IMR-90 (cell line): ENCODE data around the gene CEL.

Experiments used
- CEBPB ChIP-seq: IDR thresholded peaks from 2 replicates; pipeline ENCODE4 v1.6.1; 2012; ENCODE audit warnings: low read depth, low read length, improper control_type of control experiment
- CHD1 ChIP-seq: IDR thresholded peaks from 2 replicates; pipeline ENCODE4 v1.6.1; 2012; ENCODE audit warnings: low read depth, low read length, improper control_type of control experiment
- MAFK ChIP-seq: IDR thresholded peaks from 2 replicates; pipeline ENCODE4 v1.6.1; 2012; ENCODE audit warnings: low read depth, low read length, improper control_type of control experiment
- MAZ ChIP-seq: IDR thresholded peaks from 2 replicates; pipeline ENCODE4 v1.6.1; 2012; ENCODE audit warnings: low read depth, mild to moderate bottlenecking, low read length, improper control_type of control experiment, moderate library complexity, borderline replicate concordance
- POLR2A ChIP-seq: IDR thresholded peaks from 2 replicates; pipeline ENCODE4 v1.6.1; 2012; ENCODE audit warnings: mild to moderate bottlenecking, low read depth, low read length
- RAD21 ChIP-seq: IDR thresholded peaks from 2 replicates; pipeline ENCODE4 v1.6.1; 2012; ENCODE audit warnings: low read length, improper control_type of control experiment
- RCOR1 ChIP-seq: IDR thresholded peaks from 2 replicates; pipeline ENCODE4 v1.6.1; 2012; ENCODE audit warnings: mild to moderate bottlenecking, low read length, improper control_type of control experiment; ENCODE audit not compliant: insufficient replicate concordance
- RFX5 ChIP-seq: IDR thresholded peaks from 2 replicates; pipeline ENCODE4 v1.8.0; 2012; ENCODE audit warnings: low read depth, mild to moderate bottlenecking, low read length, moderate library complexity
- SMC3 ChIP-seq: fragments of 150-350 bp; IDR thresholded peaks from 2 replicates; pipeline ENCODE4 v1.6.1; 2016; ENCODE audit warnings: low read depth, mild to moderate bottlenecking, antibody characterized with exemption, low read length, moderate library complexity
- TF ChIP-seq, protein P1 (sequence below): conservative IDR thresholded peaks from 2 replicates; pipeline ENCODE4 v1.5.1; 2012; ENCODE audit warnings: mild to moderate bottlenecking, low read depth, low read length, improper control_type of control experiment
- TF ChIP-seq, protein P2 (sequence below): fragments of 150-350 bp; IDR thresholded peaks from 2 replicates; pipeline ENCODE4 v1.6.1; 2016; ENCODE audit warnings: low read depth, mild to moderate bottlenecking, low read length, moderate library complexity, borderline replicate concordance

DNA sequence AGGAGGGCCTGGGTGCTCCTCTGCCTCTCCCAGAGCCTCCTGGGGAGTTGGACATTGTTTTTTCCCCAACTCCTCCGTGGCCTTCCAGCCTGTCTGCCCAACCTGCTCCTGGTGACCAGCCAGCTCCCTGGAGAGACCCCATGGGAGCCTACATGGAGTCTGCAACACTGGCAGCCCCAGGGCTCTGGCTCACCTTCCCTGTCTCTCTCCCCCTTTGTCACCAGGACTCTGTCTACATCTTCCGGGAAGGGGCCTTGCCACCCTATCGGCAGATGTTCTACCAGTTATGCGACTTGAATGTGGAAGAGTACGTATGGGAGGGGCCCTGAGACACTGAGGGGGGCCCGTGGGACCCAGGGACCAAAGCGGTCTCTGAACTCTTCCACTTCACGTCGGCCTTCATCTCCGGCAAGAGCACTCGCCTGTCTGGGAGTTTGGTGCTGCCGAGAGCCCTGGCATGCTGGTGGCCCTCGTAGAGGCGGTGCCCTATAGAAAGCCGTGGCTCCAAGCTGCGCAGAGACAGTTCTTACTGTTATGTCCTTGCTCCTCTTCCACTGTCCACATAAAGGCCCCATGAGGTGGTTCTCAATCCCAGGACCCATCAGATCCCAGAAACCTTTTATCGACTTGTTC lies 5.9 kb upstream of the CEL start:
- TF ChIP-seq MAFK (no peak), POLR2A (no peak), RCOR1 (no peak), CEBPB (no peak), SMC3 (no peak), MAZ (no peak), RAD21 (no peak), CHD1 (no peak), RFX5 (no peak)
- TF ChIP-seq, protein P1, sequence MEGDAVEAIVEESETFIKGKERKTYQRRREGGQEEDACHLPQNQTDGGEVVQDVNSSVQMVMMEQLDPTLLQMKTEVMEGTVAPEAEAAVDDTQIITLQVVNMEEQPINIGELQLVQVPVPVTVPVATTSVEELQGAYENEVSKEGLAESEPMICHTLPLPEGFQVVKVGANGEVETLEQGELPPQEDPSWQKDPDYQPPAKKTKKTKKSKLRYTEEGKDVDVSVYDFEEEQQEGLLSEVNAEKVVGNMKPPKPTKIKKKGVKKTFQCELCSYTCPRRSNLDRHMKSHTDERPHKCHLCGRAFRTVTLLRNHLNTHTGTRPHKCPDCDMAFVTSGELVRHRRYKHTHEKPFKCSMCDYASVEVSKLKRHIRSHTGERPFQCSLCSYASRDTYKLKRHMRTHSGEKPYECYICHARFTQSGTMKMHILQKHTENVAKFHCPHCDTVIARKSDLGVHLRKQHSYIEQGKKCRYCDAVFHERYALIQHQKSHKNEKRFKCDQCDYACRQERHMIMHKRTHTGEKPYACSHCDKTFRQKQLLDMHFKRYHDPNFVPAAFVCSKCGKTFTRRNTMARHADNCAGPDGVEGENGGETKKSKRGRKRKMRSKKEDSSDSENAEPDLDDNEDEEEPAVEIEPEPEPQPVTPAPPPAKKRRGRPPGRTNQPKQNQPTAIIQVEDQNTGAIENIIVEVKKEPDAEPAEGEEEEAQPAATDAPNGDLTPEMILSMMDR, result no peak
- TF ChIP-seq, protein P2, sequence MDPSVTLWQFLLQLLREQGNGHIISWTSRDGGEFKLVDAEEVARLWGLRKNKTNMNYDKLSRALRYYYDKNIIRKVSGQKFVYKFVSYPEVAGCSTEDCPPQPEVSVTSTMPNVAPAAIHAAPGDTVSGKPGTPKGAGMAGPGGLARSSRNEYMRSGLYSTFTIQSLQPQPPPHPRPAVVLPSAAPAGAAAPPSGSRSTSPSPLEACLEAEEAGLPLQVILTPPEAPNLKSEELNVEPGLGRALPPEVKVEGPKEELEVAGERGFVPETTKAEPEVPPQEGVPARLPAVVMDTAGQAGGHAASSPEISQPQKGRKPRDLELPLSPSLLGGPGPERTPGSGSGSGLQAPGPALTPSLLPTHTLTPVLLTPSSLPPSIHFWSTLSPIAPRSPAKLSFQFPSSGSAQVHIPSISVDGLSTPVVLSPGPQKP, result no peak
